MM.1S (cell line): ENCODE measurements around the gene ZSCAN5C.

Experiments used
- EZH2 ChIP-seq: fragments of 300-600 bp; sonication (generic); optimal IDR thresholded peaks from 2 replicates; pipeline ENCODE3; 2017; ENCODE audit warnings: low read depth, mild to moderate bottlenecking, antibody characterized with exemption, low read length, mixed read lengths
- TF ChIP-seq, protein P1 (sequence below): fragments of 300-600 bp; sonication (generic); IDR thresholded peaks from 2 replicates; pipeline ENCODE4 v1.5.1; 2016; ENCODE audit warnings: antibody characterized with exemption, low read length, mixed read lengths

DNA sequence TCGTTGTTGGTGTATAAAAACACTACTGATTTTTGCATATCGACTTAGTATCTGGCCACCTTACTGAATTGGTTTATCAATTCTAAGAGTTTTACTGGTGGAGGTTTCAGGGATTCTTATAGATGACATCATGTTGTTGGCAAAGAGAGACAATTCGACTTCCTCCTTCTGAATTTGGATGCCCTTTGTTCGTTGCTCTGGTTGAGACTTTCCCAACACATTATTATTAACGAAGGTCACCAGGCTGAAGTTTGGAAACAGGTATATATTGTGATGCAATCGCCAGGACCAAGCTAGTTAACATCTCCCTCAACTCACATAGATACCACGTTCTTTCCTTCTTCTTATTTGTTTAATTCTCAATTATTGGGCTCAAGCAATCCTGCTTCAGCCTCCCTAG lies 2.4 kb upstream of the ZSCAN5C start:
- TF ChIP-seq, protein P1, sequence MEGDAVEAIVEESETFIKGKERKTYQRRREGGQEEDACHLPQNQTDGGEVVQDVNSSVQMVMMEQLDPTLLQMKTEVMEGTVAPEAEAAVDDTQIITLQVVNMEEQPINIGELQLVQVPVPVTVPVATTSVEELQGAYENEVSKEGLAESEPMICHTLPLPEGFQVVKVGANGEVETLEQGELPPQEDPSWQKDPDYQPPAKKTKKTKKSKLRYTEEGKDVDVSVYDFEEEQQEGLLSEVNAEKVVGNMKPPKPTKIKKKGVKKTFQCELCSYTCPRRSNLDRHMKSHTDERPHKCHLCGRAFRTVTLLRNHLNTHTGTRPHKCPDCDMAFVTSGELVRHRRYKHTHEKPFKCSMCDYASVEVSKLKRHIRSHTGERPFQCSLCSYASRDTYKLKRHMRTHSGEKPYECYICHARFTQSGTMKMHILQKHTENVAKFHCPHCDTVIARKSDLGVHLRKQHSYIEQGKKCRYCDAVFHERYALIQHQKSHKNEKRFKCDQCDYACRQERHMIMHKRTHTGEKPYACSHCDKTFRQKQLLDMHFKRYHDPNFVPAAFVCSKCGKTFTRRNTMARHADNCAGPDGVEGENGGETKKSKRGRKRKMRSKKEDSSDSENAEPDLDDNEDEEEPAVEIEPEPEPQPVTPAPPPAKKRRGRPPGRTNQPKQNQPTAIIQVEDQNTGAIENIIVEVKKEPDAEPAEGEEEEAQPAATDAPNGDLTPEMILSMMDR = no peak
- no peak for TF ChIP-seq EZH2
